RWPE2 (cell line): ENCODE results near the gene PLGRKT.

Experiments
- ATAC-seq: fragments of 200-7000 bp; cut with Tn5 transposase; 3 replicates; pipeline ENCODE4 v1.9.1; 2021; ENCODE audit warnings: low read depth
- DNase-seq: peaks from one replicate; pipeline ENCODE4 v3.0.0-alpha.2; 2020; ENCODE audit warnings: low spot score
- H3K27ac ChIP-seq: fragments of 450-650 bp; 2 replicates; pipeline ENCODE4 v1.5.1; 2017; ENCODE audit warnings: mild to moderate bottlenecking; ENCODE audit not compliant: poor library complexity, severe bottlenecking
- H3K27me3 ChIP-seq: fragments of 250-450 bp; sonication (Bioruptor Pico); 2 replicates; pipeline ENCODE4 v1.5.1; 2021; ENCODE audit warnings: mild to moderate bottlenecking, moderate library complexity; ENCODE audit not compliant: insufficient read depth, poor library complexity, severe bottlenecking
- H3K36me3 ChIP-seq: fragments of 250-450 bp; sonication (Bioruptor Pico); 2 replicates; pipeline ENCODE4 v1.5.1; 2020; ENCODE audit warnings: low read depth, mild to moderate bottlenecking, moderate library complexity
- H3K4me1 ChIP-seq: fragments of 250-450 bp; sonication (Bioruptor Pico); 2 replicates; pipeline ENCODE4 v1.5.1; 2021; ENCODE audit warnings: mild to moderate bottlenecking, moderate library complexity; ENCODE audit not compliant: insufficient read depth, poor library complexity, severe bottlenecking
- H3K4me3 ChIP-seq: fragments of 250-450 bp; sonication (Bioruptor Pico); 2 replicates; pipeline ENCODE4 v1.5.1; 2021; ENCODE audit warnings: mild to moderate bottlenecking, moderate library complexity; ENCODE audit not compliant: severe bottlenecking
- H3K9me3 ChIP-seq: fragments of 250-450 bp; sonication (Bioruptor Pico); 2 replicates; pipeline ENCODE4 v1.5.1; 2021; ENCODE audit warnings: mild to moderate bottlenecking, moderate library complexity; ENCODE audit not compliant: severe bottlenecking
- CTCF ChIP-seq: fragments of 450-650 bp; IDR thresholded peaks from one replicate; pipeline ENCODE4 v1.5.1; 2017; ENCODE audit warnings: mild to moderate bottlenecking, moderate library complexity; ENCODE audit not compliant: poor library complexity, severe bottlenecking

The PLGRKT gene

GRCh38 chr9:5425006-5425628, 12.6 kb downstream of the PLGRKT start:
- Histone ChIP-seq H3K4me3 (no peak overlapping the region), H3K27ac (no peak overlapping the region), H3K9me3 (no peaks in the 10 kb centered on the region), H3K36me3 (peaks cover 4% of the 10 kb centered on the region; the same call in 1 of the 2 replicates), H3K27me3 (no peaks in the 10 kb centered on the region), H3K4me1 (no peaks in the 10 kb centered on the region)
- peak; percentile 70 for TF ChIP-seq CTCF
- ATAC-seq (peak; percentile 49; the same call in 1 of the 3 replicates), DNase-seq (no peak)

- H3K36me3 ChIP-seq = no peaks in the 10 kb centered on the region
- TF ChIP-seq CTCF = no peak
- no peak for ATAC-seq
These were observed 15.4 kb downstream of the PLGRKT start for GRCh38 chr9:5422276-5422675.

GRCh38 chr9:5421163-5421562, 16.6 kb downstream of the PLGRKT start:
- TF ChIP-seq CTCF = no peak
- ATAC-seq = no peak
- no peaks in the 10 kb centered on the region for H3K27me3 ChIP-seq
- DNase-seq = no peak
- H3K4me1 ChIP-seq = no peaks in the 10 kb centered on the region
- no peaks in the 10 kb centered on the region for H3K36me3 ChIP-seq
- no peak overlapping the region for H3K4me3 ChIP-seq
- no peak overlapping the region for H3K27ac ChIP-seq
- no peaks in the 10 kb centered on the region for H3K9me3 ChIP-seq

More at GRCh38 chr9:5422276-5422675, 15.4 kb downstream of the PLGRKT start:
- Histone ChIP-seq H3K27ac (no peak overlapping the region), H3K4me1 (no peaks in the 10 kb centered on the region), H3K27me3 (no peaks in the 10 kb centered on the region), H3K9me3 (no peaks in the 10 kb centered on the region), H3K4me3 (no peak overlapping the region)
- no peak for DNase-seq

- DNase-seq = no peak
- no peak for TF ChIP-seq CTCF
- H3K36me3 ChIP-seq = no peaks in the 10 kb centered on the region
- no peak for ATAC-seq
- H3K4me1 ChIP-seq = no peaks in the 10 kb centered on the region
- H3K9me3 ChIP-seq = no peaks in the 10 kb centered on the region
- H3K27me3 ChIP-seq = no peaks in the 10 kb centered on the region
- no peak overlapping the region for H3K4me3 ChIP-seq
- H3K27ac ChIP-seq = no peak overlapping the region
These were observed 17.7 kb downstream of the PLGRKT start for GRCh38 chr9:5419987-5420386.

GRCh38 chr9:5418481-5418880, 19.2 kb downstream of the PLGRKT start:
- H3K27me3 ChIP-seq = no peaks in the 10 kb centered on the region
- TF ChIP-seq CTCF = no peak
- DNase-seq (no peak), ATAC-seq (no peak)
- no peaks in the 10 kb centered on the region for H3K4me1 ChIP-seq
- no peaks in the 10 kb centered on the region for H3K9me3 ChIP-seq
- no peak overlapping the region for H3K27ac ChIP-seq
- no peak overlapping the region for H3K4me3 ChIP-seq
- H3K36me3 ChIP-seq = no peaks in the 10 kb centered on the region
